Right atrium auricular region (tissue), 2 donors: ENCODE data around the gene MAMDC4. TPM values are rescaled to one million over a fixed set of nuclear protein-coding genes. Genes with fewer than 3 reads are reported as not detected.

Source experiments
- DNase-seq: peaks from one replicate; pipeline ENCODE4 v3.0.0-alpha.2; 2019; ENCODE audit warnings: low spot score
- H3K27ac ChIP-seq, 2 donors: fragments of 200-600 bp; sonication (generic); 1 replicate in 1 of 2; 2 replicates in 1 of 2; pipeline ENCODE4 v1.5.1; 2016 to 2019
- H3K27me3 ChIP-seq, 2 donors: fragments of 200-600 bp; sonication (generic); one replicate each; pipeline versions ENCODE4 v1.5.1 to v1.6.0; 2017 to 2019
- H3K36me3 ChIP-seq: fragments of 200-600 bp; sonication (generic); one replicate; pipeline ENCODE4 v1.5.1; 2016
- H3K4me1 ChIP-seq, 2 donors: fragments of 200-600 bp; sonication (generic); one replicate each; pipeline versions ENCODE4 v1.5.1 to v1.6.0; 2017 to 2019
- H3K4me3 ChIP-seq, 2 donors: fragments of 200-600 bp; sonication (generic); 1 replicate in 1 of 2; 2 replicates in 1 of 2; pipeline ENCODE4 v1.5.1; 2017 to 2019; ENCODE audit warnings: mild to moderate bottlenecking in 1 of 2, moderate library complexity in 1 of 2
- H3K9me3 ChIP-seq, 2 donors: fragments of 200-600 bp; sonication (generic); one replicate each; pipeline ENCODE4 v1.5.1; 2019
- CTCF ChIP-seq, 2 donors: fragments of 200-600 bp; sonication (generic); IDR thresholded peaks; one replicate each; pipeline ENCODE4 v1.5.1; 2019; ENCODE audit warnings: antibody characterized with exemption in 2 of 2
- microRNA-seq, 2 donors: library from miRNA; unstranded; fragments of <30 nt; microRNA quantifications; one replicate each; pipeline ENCODE4, GENCODE V29; 2016 to 2017; ENCODE audit warnings: borderline number of aligned reads in 2 of 2, borderline replicate concordance in 1 of 2
- total RNA-seq, 2 donors: library from RNA; depleted of rRNA; stranded (reverse); fragments of >200 nt; gene quantifications; one replicate each; pipeline ENCODE4 v1.1.0, GENCODE V29; 2016

Gene MAMDC4
- total RNA-seq, 2 donors from 2014 or later = 1.7 to 2.0 TPM

GRCh38 chr9:136901516-136902258, 49.5 kb downstream of the MAMDC4 start:
- peaks cover 26% of the 10 kb centered on the region for H3K36me3 ChIP-seq
- peaks cover 0 to 27% of the 10 kb centered on the region in 2 donors for H3K4me1 ChIP-seq
- no peak for TF ChIP-seq CTCF (IDR thresholded peaks at IDR 0.05)
- H3K9me3 ChIP-seq = no peaks in the 10 kb centered on the region
- H3K27me3 ChIP-seq = no peaks in the 10 kb centered on the region
- DNase-seq = no peak
- peak overlapping the region; percentile 76 to 81 for H3K27ac ChIP-seq
- peak overlapping the region in 1 of 2 donors; percentile 7 for H3K4me3 ChIP-seq

DNA sequence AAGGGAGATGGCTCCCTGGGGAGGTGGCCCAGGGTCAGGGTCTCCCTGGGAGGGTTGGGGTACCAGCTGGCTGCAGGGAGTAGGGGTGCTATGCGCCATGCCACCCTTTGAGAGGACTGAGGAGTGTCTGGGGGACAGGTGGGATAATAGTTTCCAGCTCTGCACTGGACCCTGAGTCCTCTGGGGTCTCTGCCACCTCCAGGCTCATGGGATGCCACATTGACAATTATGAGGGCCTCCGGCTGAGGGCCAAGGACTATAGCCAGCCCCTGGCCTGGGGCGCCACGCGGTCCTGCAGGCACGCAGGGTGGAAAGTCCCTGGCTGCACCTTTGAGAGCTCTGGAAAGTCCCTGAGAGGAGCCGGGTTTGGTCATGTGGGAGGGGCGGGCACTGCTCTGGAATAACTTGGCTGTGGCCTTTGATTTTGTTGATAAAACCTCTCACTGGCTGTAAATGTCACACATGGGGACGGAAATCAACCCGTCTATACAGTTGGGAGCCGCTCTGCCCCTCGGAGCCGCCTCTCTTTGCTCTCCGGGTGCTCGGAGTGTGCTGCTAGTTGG, 50.2 kb downstream of the MAMDC4 start:
- H3K27ac ChIP-seq = peak overlapping the region; percentile 76 to 81
- peak overlapping the region in 1 of 2 donors; percentile 7 for H3K4me3 ChIP-seq
- H3K9me3 ChIP-seq = no peaks in the 10 kb centered on the region
- H3K36me3 ChIP-seq = peaks cover 26% of the 10 kb centered on the region
- DNase-seq = peak; percentile 69
- H3K4me1 ChIP-seq = peaks cover 0 to 27% of the 10 kb centered on the region in 2 donors
- no peaks in the 10 kb centered on the region for H3K27me3 ChIP-seq
- TF ChIP-seq CTCF (IDR thresholded peaks at IDR 0.05) = no peak

GRCh38 chr9:136903041-136903554, 51.0 kb downstream of the MAMDC4 start:
- no peaks in the 10 kb centered on the region for H3K9me3 ChIP-seq
- no peak for TF ChIP-seq CTCF (IDR thresholded peaks at IDR 0.05)
- DNase-seq = no peak
- H3K27ac ChIP-seq = peak overlapping the region; percentile 76 to 81
- peaks cover 0 to 27% of the 10 kb centered on the region in 2 donors for H3K4me1 ChIP-seq
- H3K36me3 ChIP-seq = peaks cover 33% of the 10 kb centered on the region
- H3K27me3 ChIP-seq = no peaks in the 10 kb centered on the region
- no peak overlapping the region for H3K4me3 ChIP-seq

DNA sequence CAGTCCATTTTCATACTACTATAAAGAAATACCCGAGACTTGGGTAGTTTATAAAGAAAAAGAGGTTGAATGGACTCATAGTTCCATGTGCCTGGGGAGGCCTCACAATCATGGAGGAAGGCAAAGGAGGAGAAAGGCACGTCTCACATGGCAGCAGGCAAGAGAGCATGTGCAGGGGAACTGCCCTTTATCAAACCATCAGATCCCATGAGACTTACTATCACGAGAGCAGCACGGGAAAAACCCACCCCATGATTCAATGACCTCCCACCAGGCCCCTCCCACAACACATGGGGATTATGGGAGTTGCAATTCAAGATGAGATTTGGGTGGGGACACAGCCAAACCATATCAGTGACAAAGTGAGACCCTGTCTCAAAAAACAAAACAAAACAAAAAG, 54.1 kb downstream of the MAMDC4 start:
- Histone ChIP-seq H3K4me3 (no peak overlapping the region), H3K27me3 (no peaks in the 10 kb centered on the region), H3K4me1 (peaks cover 0 to 22% of the 10 kb centered on the region in 2 donors), H3K27ac (no peak overlapping the region), H3K36me3 (peaks cover 25% of the 10 kb centered on the region), H3K9me3 (no peaks in the 10 kb centered on the region)
- TF ChIP-seq CTCF (IDR thresholded peaks at IDR 0.05) = no peak
- DNase-seq = no peak

GRCh38 chr9:136907011-136907914, 55.1 kb downstream of the MAMDC4 start:
- Histone ChIP-seq H3K4me3 (no peak overlapping the region), H3K36me3 (peaks cover 25% of the 10 kb centered on the region), H3K27me3 (no peaks in the 10 kb centered on the region), H3K27ac (no peak overlapping the region), H3K4me1 (peaks cover 0 to 12% of the 10 kb centered on the region in 2 donors), H3K9me3 (no peaks in the 10 kb centered on the region)
- no peak for DNase-seq
- no peak for TF ChIP-seq CTCF (IDR thresholded peaks at IDR 0.05)

Small RNA genes lying within 50 kb of the gene (microRNA-seq; reads per million reads assigned to microRNA genes)
- gene MIR4292 (0 reads per million in 2 donors), gene MIR4479 (0 reads per million in 2 donors)

Other genes with a start within 250 kb of the MAMDC4 start
- 100 to 1,000 TPM; 114 to 120 TPM for gene EGFL7, start 189.4 kb upstream of the MAMDC4 start, total RNA-seq
- 10 to 100 TPM; 71.9 to 81.9 TPM for gene AGPAT2, start 164.9 kb upstream of the MAMDC4 start, total RNA-seq
- 10 to 100 TPM; 45.1 to 45.7 TPM for gene DIPK1B, start 139.8 kb upstream of the MAMDC4 start, total RNA-seq
- gene LCN10, start 109.4 kb upstream of the MAMDC4 start, total RNA-seq = 1 to 10 TPM; 4.5 to 8.8 TPM
- gene LCN6, start 103.8 kb upstream of the MAMDC4 start, total RNA-seq = 1 to 10 TPM; 6.4 to 9.3 TPM
- gene LCN8, start 94.1 kb upstream of the MAMDC4 start, total RNA-seq = not detected
- 1 to 10 TPM in 1 of 2 donors, under 1 TPM in 1; 0.63 to 1.4 TPM for gene LCN15, start 87.8 kb upstream of the MAMDC4 start, total RNA-seq
- 100 to 1,000 TPM; 123 to 148 TPM for gene TMEM141, start 61.0 kb upstream of the MAMDC4 start, total RNA-seq
- 1 to 10 TPM; 2.3 to 2.5 TPM for gene CCDC183, start 56.0 kb upstream of the MAMDC4 start, total RNA-seq
- 10 to 100 TPM; 48.4 to 61.7 TPM for gene RABL6, start 44.4 kb upstream of the MAMDC4 start, total RNA-seq
- gene AJM1, start 9.9 kb upstream of the MAMDC4 start, total RNA-seq = 1 to 10 TPM; 2.7 to 3.0 TPM
- 100 to 1,000 TPM; 140 to 154 TPM for gene PHPT1, start 2.9 kb upstream of the MAMDC4 start, total RNA-seq
- gene EDF1, start 14.0 kb downstream of the MAMDC4 start, total RNA-seq = 100 to 1,000 TPM; 329 to 428 TPM
- gene TRAF2, start 34.2 kb downstream of the MAMDC4 start, total RNA-seq = 1 to 10 TPM; 1.9 to 4.1 TPM
- gene FBXW5, start 92.4 kb downstream of the MAMDC4 start, total RNA-seq = 100 to 1,000 TPM; 203 to 233 TPM
- not detected for gene C8G, start 92.9 kb downstream of the MAMDC4 start, total RNA-seq
- gene LCN12, start 99.9 kb downstream of the MAMDC4 start, total RNA-seq = 10 to 100 TPM; 10.8 to 11.3 TPM
- gene PTGDS, start 125.2 kb downstream of the MAMDC4 start, total RNA-seq = 1,000 to 10,000 TPM; 1,799 to 2,426 TPM
- 1 to 10 TPM in 1 of 2 donors, under 1 TPM in 1; 0.24 to 1.1 TPM for gene LCNL1, start 130.6 kb downstream of the MAMDC4 start, total RNA-seq
- gene PAXX, start 140.1 kb downstream of the MAMDC4 start, total RNA-seq = 10 to 100 TPM; 27.4 to 37.5 TPM
- gene CLIC3, start 144.2 kb downstream of the MAMDC4 start, total RNA-seq = 10 to 100 TPM in 1 of 2 donors, 1 to 10 TPM in 1; 6.5 to 11.8 TPM
- gene ABCA2, start 175.9 kb downstream of the MAMDC4 start, total RNA-seq = 10 to 100 TPM; 28.3 to 28.5 TPM
- gene FUT7, start 179.7 kb downstream of the MAMDC4 start, total RNA-seq = under 1 TPM in 1 of 2 donors, not detected in 1; 0.28 TPM
- 10 to 100 TPM; 49.7 to 57.8 TPM for gene NPDC1, start 193.8 kb downstream of the MAMDC4 start, total RNA-seq
- gene ENTPD2, start 201.7 kb downstream of the MAMDC4 start, total RNA-seq = under 1 TPM; 0.41 to 0.67 TPM
- gene SAPCD2, start 218.2 kb downstream of the MAMDC4 start, total RNA-seq = under 1 TPM; 0.12 to 0.63 TPM
- gene UAP1L1, start 225.2 kb downstream of the MAMDC4 start, total RNA-seq = 1 to 10 TPM; 4.3 to 6.3 TPM
- 10 to 100 TPM; 20.9 to 26.8 TPM for gene MAN1B1, start 234.6 kb downstream of the MAMDC4 start, total RNA-seq